Fibroblast of skin of right biceps (primary cell): Measurements from ENCODE around the gene KRTAP17-1.
A peak's percentile ranks its signal among the peaks of the same experiment; 100 is the strongest.
"Not testable (repeated sequence)": the region's sequence is repeated elsewhere in the genome, so short reads cannot be mapped to it uniquely, and the experiment has no call there.

Source experiments
- DNase-seq: peaks from one replicate; pipeline ENCODE4 v3.0.0-alpha.2; 2013

Gene KRTAP17-1

DNA sequence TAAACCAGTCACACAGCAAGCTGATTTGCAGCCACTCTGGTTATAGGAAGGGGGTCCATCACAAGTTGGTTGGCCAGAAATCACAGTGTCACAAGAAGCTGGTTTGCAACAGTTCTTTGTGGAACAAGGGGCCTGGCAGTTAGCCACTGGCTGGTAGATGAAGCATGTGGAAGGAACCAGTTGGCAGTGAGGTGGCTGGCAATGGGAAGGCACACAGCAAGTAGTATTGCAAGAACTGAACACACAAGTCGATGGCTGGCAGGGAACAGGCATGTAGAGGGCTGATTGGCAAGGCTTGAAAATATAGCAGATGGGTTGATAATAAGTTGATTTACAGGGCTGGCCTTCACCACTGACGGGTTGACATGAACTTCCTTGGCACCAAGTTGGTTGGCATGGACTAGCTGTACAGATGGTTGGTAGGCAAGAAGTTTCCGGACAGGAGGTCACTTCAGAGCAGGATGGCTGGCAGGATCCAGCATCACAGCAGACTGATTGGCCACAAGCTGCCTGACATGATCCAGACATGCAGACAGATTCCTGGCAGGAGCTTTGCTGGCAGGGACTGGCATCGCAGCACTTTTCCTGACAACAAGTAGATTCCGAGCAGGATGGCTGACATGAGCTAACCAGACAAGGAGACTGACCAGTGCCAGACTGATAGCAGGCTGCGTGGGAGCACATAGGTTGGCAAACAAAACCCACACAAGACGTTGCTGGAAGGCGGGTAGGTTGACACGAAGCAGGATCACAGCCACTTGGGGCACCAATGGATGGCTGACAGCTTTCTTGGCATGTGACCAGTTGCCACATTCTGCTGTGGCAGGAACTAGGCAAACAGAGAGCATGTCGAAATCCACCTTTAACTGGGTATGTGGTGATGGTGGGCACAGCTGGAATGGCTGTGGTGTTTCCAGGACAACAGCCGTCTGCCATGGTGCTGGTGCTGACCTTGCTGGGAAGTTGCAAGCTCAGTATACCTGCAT, 13.3 kb downstream of the KRTAP17-1 start, which contains the start of gene KRTAP29-1:
Gene KRTAP29-1 (minus strand): TSS at position 936 of the 986 bp plus-strand sequence. CDS start 0 bp downstream, at position 936.
- no peak for DNase-seq

DNA sequence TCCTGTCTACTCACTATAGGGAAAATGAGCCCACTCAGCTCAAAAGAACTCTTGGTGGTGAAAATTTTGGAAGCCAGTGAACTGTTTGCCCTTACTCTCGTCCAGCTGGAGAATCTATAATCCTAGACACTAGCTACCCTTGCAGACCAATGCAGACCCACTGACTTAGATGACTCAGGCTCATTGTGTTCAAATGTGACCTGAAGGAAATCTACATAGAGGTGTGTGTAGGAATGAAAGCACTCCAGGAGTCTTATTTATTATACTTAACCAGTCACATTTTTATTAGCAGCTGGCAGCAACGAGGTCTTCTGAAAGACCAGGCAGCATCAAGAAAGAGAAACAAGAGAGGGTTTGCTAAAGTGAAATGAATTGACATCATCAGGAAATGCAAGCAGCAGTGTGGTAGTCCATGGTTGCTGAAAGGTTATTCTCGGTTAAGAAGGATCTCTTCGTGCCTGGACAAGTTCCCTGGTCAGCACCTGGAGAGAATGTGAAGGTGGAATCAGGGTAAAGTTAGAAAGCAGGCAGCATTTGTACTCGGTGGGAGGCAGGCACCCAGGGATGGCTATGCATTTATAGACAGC, 14.2 kb downstream of the KRTAP17-1 start:
- DNase-seq: no peak

DNA sequence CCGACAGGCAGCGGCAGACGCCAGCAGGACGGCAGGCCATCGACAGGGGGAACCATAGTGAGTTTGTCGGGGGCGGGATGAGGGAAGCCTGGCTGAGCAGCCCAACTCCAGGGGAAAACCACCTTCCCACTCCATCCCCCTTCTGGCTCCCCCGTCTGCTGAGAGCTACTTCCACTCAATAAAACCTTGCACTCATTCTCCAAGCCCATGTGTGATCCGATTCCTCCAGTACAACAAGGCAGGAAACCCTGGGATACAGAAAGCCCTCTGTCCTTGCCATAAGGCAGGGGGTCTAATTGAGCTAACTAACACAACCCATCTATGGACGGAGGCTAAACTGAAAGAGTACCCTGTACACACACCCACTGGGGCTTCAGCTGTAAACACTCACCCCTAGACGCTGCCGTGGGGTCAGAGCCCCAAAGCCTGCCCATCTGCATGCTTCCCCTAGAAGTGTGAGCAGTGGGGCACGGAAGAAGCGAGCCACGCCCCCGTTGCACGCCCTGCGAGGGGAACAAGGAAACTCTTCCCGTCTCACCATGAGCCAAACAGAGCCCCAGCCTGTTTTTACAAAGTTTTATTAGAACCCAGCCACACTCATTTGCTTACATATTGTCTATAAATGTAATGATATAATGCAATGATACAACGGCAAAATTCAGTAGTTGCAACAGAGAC, 16.9 kb downstream of the KRTAP17-1 start:
- DNase-seq: no peak

DNA sequence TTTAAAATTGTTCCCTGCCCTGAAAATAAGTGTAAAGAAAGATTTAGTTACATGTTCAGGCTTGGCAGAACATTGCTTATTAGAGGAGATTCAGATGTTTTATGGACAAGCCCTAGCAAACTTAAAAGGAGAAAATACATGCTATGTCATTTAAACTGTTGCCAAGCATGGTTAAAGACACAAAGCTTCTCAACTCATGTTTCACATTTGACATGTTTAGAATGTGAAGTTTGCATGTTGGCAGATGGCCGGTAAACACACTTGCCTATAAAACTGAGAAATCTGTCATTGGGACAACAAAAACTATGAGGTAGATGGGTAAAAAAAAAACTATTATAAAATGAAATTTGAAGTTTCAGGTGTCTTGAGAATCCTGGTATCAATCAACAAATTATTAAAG, 18.7 kb downstream of the KRTAP17-1 start:
- DNase-seq: no peak

DNA sequence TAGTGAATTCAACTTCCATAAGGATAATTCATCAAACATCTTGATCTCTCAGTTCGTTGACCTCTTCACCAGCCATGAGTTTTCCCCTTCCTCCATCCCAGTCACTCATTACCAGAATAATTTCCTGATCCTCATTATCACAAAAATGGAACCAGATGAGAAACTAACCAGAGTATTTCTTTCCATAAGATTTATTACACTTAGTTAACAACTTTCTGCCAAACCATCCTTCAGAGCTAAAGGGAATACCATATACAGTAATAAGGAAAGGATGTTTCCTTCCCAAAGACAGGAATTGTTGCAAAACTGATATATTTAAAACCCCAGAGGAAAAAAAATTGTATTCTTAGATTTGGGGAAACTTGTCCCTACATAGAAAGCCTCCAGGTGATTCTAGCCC, 21.5 kb downstream of the KRTAP17-1 start:
- peak; percentile 47 for DNase-seq

DNA sequence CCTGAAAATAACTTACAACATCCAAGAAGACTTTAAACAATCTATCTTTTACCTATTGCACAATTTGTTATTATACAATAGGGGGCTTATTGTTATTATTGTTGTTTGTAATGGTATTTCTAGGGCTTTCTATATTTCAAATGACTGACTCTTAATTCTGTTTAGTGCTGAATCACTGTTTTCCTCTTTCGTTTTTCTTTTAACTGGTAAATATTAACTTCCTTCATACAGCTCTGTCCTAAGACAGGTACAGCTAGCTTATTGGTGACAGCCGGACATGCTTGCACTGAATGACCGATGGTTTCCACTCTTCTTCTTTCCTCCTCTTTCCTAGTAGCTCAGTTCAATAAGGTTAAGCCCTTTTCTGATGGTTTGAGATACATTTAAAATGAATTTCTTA, 28.5 kb downstream of the KRTAP17-1 start:
- DNase-seq: no peak

DNA sequence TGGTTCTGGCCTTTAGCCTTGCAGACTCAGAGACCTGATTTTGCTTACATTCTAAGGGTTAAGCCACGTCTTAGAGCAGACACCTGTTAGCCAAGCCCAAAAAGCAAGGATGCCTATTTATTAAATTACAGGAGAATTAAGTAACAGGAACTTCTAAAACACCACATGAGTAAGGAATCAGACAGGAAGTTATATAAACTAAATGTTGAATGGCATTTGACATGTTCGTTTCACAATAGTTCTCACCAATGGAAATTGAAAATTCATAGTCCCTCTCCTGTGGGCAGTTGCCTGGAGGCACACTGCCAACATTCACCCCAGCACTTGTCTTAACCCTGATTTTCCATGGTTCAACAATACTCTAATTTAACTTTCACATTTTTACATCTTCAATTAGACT, 31.0 kb downstream of the KRTAP17-1 start:
- no peak for DNase-seq

DNA sequence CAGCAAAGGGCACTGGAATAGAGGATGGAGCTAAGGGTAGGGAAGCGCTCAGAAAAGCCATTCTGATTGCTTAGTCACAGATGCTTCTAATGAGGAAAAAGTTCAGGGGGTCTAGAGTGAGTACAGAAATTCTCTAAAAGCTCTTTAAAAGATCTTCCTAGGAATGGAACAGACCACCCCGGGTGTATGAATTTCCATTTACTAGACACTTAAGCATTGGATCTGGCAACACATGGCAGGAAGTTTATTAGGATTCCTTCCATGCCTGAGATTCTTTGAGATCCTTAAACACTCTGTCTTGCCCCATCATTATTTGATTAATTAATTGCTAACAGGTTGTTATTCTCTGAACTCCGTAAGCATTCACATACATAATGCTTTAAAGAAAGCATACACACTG, 31.5 kb downstream of the KRTAP17-1 start:
- DNase-seq: peak; percentile 94

DNA sequence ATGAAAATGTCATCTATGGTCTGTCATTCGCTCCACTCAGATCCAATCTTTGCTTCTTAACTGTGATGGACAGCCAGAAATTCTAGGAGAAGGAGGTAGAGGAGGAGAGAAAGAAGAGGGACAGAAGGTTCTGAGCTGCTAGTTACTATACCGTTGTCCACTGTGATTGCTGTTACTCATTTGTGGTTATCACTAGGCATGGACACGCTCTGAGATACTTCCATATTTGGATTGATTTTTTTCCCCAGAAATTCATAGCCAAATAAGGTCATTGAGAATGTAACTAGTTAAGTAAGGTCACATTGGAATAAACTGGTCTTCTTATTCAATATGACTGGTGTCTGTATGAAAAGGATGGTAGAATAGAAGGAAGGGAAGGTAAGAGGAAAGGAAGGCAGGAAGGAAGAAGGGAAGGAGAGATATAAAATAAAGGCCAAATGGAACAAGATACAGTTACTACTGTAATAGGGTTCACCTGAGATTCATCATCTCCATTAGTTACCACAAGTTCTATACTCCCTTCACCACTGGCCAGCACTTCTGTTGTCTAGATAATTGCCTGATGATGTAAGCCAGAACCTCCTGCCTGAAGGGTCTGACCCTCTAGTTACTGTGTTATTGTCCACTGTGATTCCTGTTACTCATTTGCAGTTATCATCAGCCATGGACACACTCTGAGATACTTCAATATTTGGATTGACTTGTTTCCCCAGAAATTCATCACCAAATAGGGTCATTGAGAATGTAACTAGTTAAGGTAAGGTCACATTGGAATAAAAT, 37.1 kb downstream of the KRTAP17-1 start:
- peak; percentile 21 for DNase-seq

DNA sequence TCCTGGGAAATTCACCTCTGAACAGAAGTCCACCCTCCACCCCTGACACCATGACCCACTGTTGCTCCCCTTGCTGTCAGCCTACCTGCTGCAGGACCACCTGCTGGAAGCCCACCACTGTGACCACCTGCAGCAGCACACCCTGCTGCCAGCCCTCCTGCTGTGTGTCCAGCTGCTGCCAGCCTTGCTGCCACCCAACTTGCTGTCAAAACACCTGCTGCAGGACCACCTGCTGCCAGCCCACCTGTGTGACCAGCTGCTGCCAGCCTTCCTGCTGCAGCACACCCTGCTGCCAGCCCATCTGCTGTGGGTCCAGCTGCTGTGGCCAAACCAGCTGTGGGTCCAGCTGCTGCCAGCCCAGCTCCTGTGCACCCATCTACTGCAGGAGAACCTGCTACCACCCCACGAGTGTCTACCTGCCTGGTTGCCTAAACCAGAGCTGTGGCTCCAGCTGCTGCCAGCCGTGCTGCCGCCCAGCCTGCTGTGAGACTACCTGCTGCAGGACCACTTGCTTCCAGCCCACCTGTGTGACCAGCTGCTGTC, 39.8 kb downstream of the KRTAP17-1 start, which contains the start of gene KRTAP9-7:
Gene KRTAP9-7 (plus strand): TSS at position 51 of the 543 bp plus-strand sequence. CDS start 0 bp downstream, at position 51.
- DNase-seq: not testable (repeated sequence)

DNA sequence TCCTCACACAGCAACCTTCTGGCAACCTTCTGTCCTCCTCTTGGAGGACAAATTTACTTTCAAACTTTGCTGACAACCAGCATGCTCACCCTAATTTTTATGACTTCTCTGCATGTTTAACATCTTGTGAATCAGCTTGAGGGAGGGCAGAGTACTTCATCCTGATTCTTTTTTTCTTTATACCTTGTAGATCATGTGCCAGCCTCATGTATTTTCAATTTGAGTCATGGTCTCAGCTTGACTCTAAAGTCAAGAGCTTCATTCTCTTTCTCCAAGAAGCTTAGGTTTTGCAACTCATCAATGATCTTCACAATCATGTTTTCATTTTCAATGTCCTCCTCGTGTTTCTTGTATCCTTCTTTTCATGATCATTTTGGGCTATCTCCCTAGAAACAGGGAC, 43.7 kb downstream of the KRTAP17-1 start:
- no peak for DNase-seq

DNA sequence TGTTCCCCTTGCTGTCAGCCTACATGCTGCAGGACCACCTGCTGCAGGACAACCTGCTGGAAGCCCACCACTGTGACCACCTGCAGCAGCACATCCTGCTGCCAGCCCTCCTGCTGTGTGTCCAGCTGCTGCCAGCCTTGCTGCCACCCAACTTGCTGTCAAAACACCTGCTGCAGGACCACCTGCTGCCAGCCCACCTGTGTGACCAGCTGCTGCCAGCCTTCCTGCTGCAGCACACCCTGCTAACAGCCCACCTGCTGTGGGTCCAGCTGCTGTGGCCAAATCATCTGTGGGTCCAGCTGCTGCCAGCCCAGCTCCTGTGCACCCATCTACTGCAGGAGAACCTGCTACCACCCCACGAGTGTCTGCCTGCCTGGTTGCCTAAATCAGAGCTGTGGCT, 44.2 kb downstream of the KRTAP17-1 start:
- DNase-seq: not testable (repeated sequence)

DNA sequence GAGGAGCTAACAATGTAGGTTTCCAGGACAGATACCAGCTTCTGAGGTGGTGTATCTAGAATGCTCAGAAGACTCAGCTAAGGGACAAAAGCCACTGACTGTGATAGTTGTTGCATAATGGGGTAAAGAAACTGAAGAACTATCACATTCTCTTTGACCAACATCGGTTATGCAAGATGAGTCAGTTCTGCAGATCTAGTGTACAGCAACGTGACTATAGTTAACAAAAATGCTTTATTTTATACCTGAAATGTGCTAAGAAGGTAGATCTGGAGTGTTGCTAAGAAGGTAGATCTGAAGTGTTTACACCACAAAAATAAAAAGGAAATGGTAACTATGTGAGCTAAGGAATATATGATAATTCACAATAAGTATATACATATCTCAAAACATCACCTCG, 47.8 kb downstream of the KRTAP17-1 start:
- DNase-seq: no peak

DNA sequence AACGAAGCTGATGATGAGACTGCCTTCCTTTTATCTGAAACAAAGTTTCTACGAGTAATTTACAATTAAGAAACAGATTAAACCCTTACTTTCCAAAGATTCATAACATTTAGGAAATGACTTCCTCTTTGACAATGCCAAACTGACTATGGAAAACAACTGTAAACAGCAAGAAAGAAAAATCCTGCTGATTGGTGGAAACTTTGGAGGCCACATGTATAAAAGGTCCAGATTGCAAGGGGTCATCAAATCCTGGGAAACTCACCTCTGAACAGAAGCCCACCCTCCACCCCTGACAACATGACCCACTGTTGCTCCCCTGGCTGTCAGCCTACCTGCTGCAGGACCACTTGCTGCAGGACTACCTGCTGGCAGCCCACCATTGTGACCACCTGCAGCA, 50.4 kb downstream of the KRTAP17-1 start, which contains the start of gene KRTAP9-6:
Gene KRTAP9-6 (plus strand): TSS at position 301 of the 400 bp plus-strand sequence. CDS start 0 bp downstream, at position 301.
- DNase-seq: no peak
